ENCODE results near the gene CT45A1. TPM values are rescaled to one million over a fixed set of nuclear protein-coding genes. Genes with fewer than 3 reads are reported as not detected.
"Not testable (repeated sequence)": the region's sequence is repeated elsewhere in the genome, so short reads cannot be mapped to it uniquely, and the experiment has no call there.

Gene CT45A1
- total RNA-seq, 2 experiments from 2014 or later: not detected

GRCh38 chrX:135768091-135768490 lies 54.7 kb downstream of the CT45A1 start, which contains the start of gene CT45A3:
Gene CT45A3 (minus strand): TSS chrX:135768191. CDS start chrX:135764444, 3,747 bp downstream.
- H3K4me1 ChIP-seq (ENCODE audit: insufficient read depth, low read length, poor library complexity, severe bottlenecking); BruUV-seq (replicated peaks); H2AFZ ChIP-seq (ENCODE audit: low read length); H3K9me2 ChIP-seq (ENCODE audit: insufficient read depth, low read length); H3K79me2 ChIP-seq (ENCODE audit: insufficient read depth, low read depth, low read length); H3K36me3 ChIP-seq (ENCODE audit: insufficient read depth, low read length); H4K20me1 ChIP-seq (ENCODE audit: insufficient read depth, low read length); H3K27ac ChIP-seq (ENCODE audit: low read depth, low read length, poor library complexity, severe bottlenecking); CTCF ChIA-PET (ENCODE audit: unreplicated experiment); H3K9me3 ChIP-seq (ENCODE audit: low read length); intact Hi-C loops (cut with micrococcal nuclease; ENCODE audit: unreplicated experiment); DNase-seq (ENCODE audit: low spot score); H3K4me2 ChIP-seq (ENCODE audit: low read length); POLR2A ChIA-PET; H3K4me3 ChIP-seq (ENCODE audit: low read depth, low read length, poor library complexity, severe bottlenecking): not testable (repeated sequence)

Small RNA genes within 50 kb of the gene (small RNA-seq; reads per million reads assigned to genes)
- not detected for gene AC240442.1

Other genes starting within 250 kb of the CT45A1 start
- 13.0 and 15.6 TPM in 2 replicates for gene INTS6L, start 193.0 kb upstream of the CT45A1 start, total RNA-seq (2014; rRNA removed; shearing (Covaris generic))
- gene INTS6L, start 193.0 kb upstream of the CT45A1 start, total RNA-seq (2022): 13.9 and 16.4 TPM in 2 replicates
- not detected in 2 replicates for gene CT45A3, start 54.6 kb downstream of the CT45A1 start, total RNA-seq (2014; rRNA removed; shearing (Covaris generic))
- gene CT45A3, start 54.6 kb downstream of the CT45A1 start, total RNA-seq (2022): not detected in 2 replicates
- gene CT45A5, start 71.9 kb downstream of the CT45A1 start, total RNA-seq (2014; rRNA removed; shearing (Covaris generic)): not detected in 2 replicates
- gene CT45A5, start 71.9 kb downstream of the CT45A1 start, total RNA-seq (2022): not detected in 2 replicates
- gene CT45A6, start 89.1 kb downstream of the CT45A1 start, total RNA-seq (2014; rRNA removed; shearing (Covaris generic)): not detected in 2 replicates
- gene CT45A6, start 89.1 kb downstream of the CT45A1 start, total RNA-seq (2022): not detected in 2 replicates
- not detected in 2 replicates for gene CT45A2, start 106.4 kb downstream of the CT45A1 start, total RNA-seq (2014; rRNA removed; shearing (Covaris generic))
- gene CT45A2, start 106.4 kb downstream of the CT45A1 start, total RNA-seq (2022): not detected in 2 replicates
- not detected in 2 replicates for gene CT45A7, start 123.6 kb downstream of the CT45A1 start, total RNA-seq (2014; rRNA removed; shearing (Covaris generic))
- not detected in 2 replicates for gene CT45A7, start 123.6 kb downstream of the CT45A1 start, total RNA-seq (2022)
- not detected in 2 replicates for gene CT45A8, start 140.9 kb downstream of the CT45A1 start, total RNA-seq (2014; rRNA removed; shearing (Covaris generic))
- gene CT45A8, start 140.9 kb downstream of the CT45A1 start, total RNA-seq (2022): not detected in 2 replicates
- not detected in 2 replicates for gene CT45A9, start 158.2 kb downstream of the CT45A1 start, total RNA-seq (2014; rRNA removed; shearing (Covaris generic))
- not detected in 2 replicates for gene CT45A9, start 158.2 kb downstream of the CT45A1 start, total RNA-seq (2022)
- gene CT45A10, start 179.8 kb downstream of the CT45A1 start, total RNA-seq (2014; rRNA removed; shearing (Covaris generic)): not detected in 2 replicates
- not detected in 2 replicates for gene CT45A10, start 179.8 kb downstream of the CT45A1 start, total RNA-seq (2022)
- gene SAGE1, start 180.1 kb downstream of the CT45A1 start, total RNA-seq (2014; rRNA removed; shearing (Covaris generic)): not detected in 2 replicates
- gene SAGE1, start 180.1 kb downstream of the CT45A1 start, total RNA-seq (2022): not detected in 2 replicates

All from OCI-LY7 (cell line).